Neural cell (in vitro differentiated cells): ENCODE measurements around the gene IL5RA. TPM values are rescaled to one million over a fixed set of nuclear protein-coding genes. Genes with fewer than 3 reads are reported as not detected.

Experiments used
- H2AFZ ChIP-seq: fragments of 200-600, 300-800 bp; sonication (generic), shearing (Covaris generic); 2 replicates; pipeline ENCODE4 v1.6.0; 2014; ENCODE audit warnings: low read depth, mild to moderate bottlenecking, antibody characterized with exemption, low read length, moderate library complexity
- H3F3A ChIP-seq: fragments of 200-600 bp; shearing (Covaris generic); 2 replicates; pipeline ENCODE4 v1.6.1; 2016; ENCODE audit warnings: mild to moderate bottlenecking, moderate library complexity, mixed read lengths, antibody characterized with exemption, low read length; ENCODE audit not compliant: insufficient read depth, poor library complexity, severe bottlenecking
- H3K27ac ChIP-seq: fragments of 200-600, 300-800 bp; sonication (generic), shearing (Covaris generic); 2 replicates; pipeline ENCODE4 v1.5.1; 2014; ENCODE audit warnings: mild to moderate bottlenecking, low read length, moderate library complexity
- H3K27me3 ChIP-seq: fragments of 300-800, 200-600 bp; sonication (generic), shearing (Covaris generic); 2 replicates; pipeline ENCODE4 v1.6.0; 2014; ENCODE audit warnings: mild to moderate bottlenecking, low read depth, low read length, moderate library complexity; ENCODE audit not compliant: insufficient read depth
- H3K36me3 ChIP-seq: fragments of 300-800, 200-600 bp; sonication (generic), shearing (Covaris generic); 2 replicates; pipeline ENCODE4 v1.5.1; 2014; ENCODE audit warnings: mild to moderate bottlenecking, antibody characterized with exemption, low read length, moderate library complexity; ENCODE audit not compliant: insufficient read depth
- H3K4me2 ChIP-seq: fragments of 300-800, 200-600 bp; sonication (generic), shearing (Covaris generic); 2 replicates; pipeline ENCODE4 v1.6.0; 2014; ENCODE audit warnings: mild to moderate bottlenecking, low read length
- H3K4me3 ChIP-seq: fragments of 300-800, 200-600 bp; sonication (generic), shearing (Covaris generic); 2 replicates; pipeline ENCODE4 v1.5.1; 2014; ENCODE audit warnings: mild to moderate bottlenecking, low read length, moderate library complexity
- H3K79me2 ChIP-seq: fragments of 200-600 bp; shearing (Covaris generic); replicated peaks from 2 replicates; pipeline ENCODE4 v1.6.0; 2014; ENCODE audit warnings: mild to moderate bottlenecking, low read length, moderate library complexity; ENCODE audit not compliant: insufficient read depth
- H3K9ac ChIP-seq: fragments of 300-800, 200-600 bp; sonication (generic), shearing (Covaris generic); 2 replicates; pipeline ENCODE4 v1.6.1; 2016; ENCODE audit warnings: mild to moderate bottlenecking, low read length, mixed read lengths
- H3K9me2 ChIP-seq: fragments of 200-600 bp; shearing (Covaris generic); 2 replicates; pipeline ENCODE4 v1.6.1; 2016; ENCODE audit warnings: mild to moderate bottlenecking, low read length, mixed read lengths; ENCODE audit not compliant: insufficient read depth
- H3K9me3 ChIP-seq: fragments of 200-600, 300-800 bp; sonication (generic), shearing (Covaris generic); 2 replicates; pipeline ENCODE4 v1.6.1; 2016; ENCODE audit warnings: mild to moderate bottlenecking, mixed run types, low read length, moderate library complexity, mixed read lengths
- H4K20me1 ChIP-seq: fragments of 200-600 bp; shearing (Covaris generic); 2 replicates; pipeline ENCODE4 v1.6.1; 2016; ENCODE audit warnings: mild to moderate bottlenecking, mixed run types; ENCODE audit not compliant: insufficient read depth
- CTCF ChIP-seq: fragments of 450-650 bp; IDR thresholded peaks from 2 replicates; pipeline ENCODE4 v1.5.1; 2014; ENCODE audit warnings: antibody characterized with exemption, mild to moderate bottlenecking, moderate library complexity; ENCODE audit not compliant: poor library complexity, severe bottlenecking
- EP300 ChIP-seq: fragments of 450-650 bp; conservative IDR thresholded peaks from 2 replicates; pipeline ENCODE4 v1.6.1; 2014; ENCODE audit warnings: antibody characterized with exemption, mild to moderate bottlenecking, moderate library complexity; ENCODE audit not compliant: poor library complexity, severe bottlenecking
- EZH2 ChIP-seq: fragments of 200-600, 300-800 bp; shearing (Covaris generic), sonication (generic); IDR thresholded peaks from 2 replicates; pipeline ENCODE4 v1.6.1; 2014; ENCODE audit warnings: antibody characterized with exemption, low read length, borderline replicate concordance, mild to moderate bottlenecking; ENCODE audit not compliant: insufficient read depth, poor library complexity, severe bottlenecking
- MXI1 ChIP-seq: fragments of 450-650 bp; conservative IDR thresholded peaks from 2 replicates; pipeline ENCODE4 v1.6.1; 2014; ENCODE audit warnings: antibody characterized with exemption, mild to moderate bottlenecking; ENCODE audit not compliant: poor library complexity, severe bottlenecking
- POLR2AphosphoS5 ChIP-seq: IDR thresholded peaks from 2 replicates; pipeline ENCODE4 v1.6.1; 2012
- RAD21 ChIP-seq: fragments of 450-650 bp; conservative IDR thresholded peaks from 2 replicates; pipeline ENCODE4 v1.6.1; 2014; ENCODE audit warnings: antibody characterized with exemption, mild to moderate bottlenecking, moderate library complexity
- SMC3 ChIP-seq: fragments of 450-650 bp; conservative IDR thresholded peaks from 2 replicates; pipeline ENCODE4 v1.6.1; 2014; ENCODE audit warnings: antibody characterized with exemption, mild to moderate bottlenecking, moderate library complexity; ENCODE audit not compliant: poor library complexity
- TAF1 ChIP-seq: IDR thresholded peaks from 2 replicates; pipeline ENCODE4 v1.6.1; 2012; ENCODE audit warnings: low read depth
- polyA minus RNA-seq: library from RNA; depleted of rRNA, polyadenylated mRNA; stranded (reverse); fragments of >200 nt; gene quantifications from 2 replicates; pipeline ENCODE4 v1.2.3, GENCODE V29; 2014
- polyA plus RNA-seq: library from polyadenylated mRNA; depleted of rRNA; stranded (reverse); fragments of >200 nt; gene quantifications from 2 replicates; pipeline ENCODE4 v1.2.3, GENCODE V29; 2014
- TF ChIP-seq, protein P1 (sequence below): IDR thresholded peaks from 2 replicates; pipeline ENCODE4 v1.6.1; 2012; ENCODE audit warnings: borderline replicate concordance

IL5RA gene
- polyA plus RNA-seq (0.10 TPM in 1 of 2 replicates, not detected in the other), polyA minus RNA-seq (0.23 and 0.24 TPM in 2 replicates)

GRCh38 chr3:3110299-3110630 is at the start of gene IL5RA:
TSS of gene IL5RA (minus strand) at chr3:3110374. CDS start at chr3:3104984, 5,390 bp downstream.
- peak within 1 kb of the TSS; percentile 7 for H3K9ac ChIP-seq
- no peak within 1 kb of the TSS for H2AFZ ChIP-seq
- H3K4me2 ChIP-seq, result no peak within 1 kb of the TSS
- no peaks in the 10 kb centered on the region for H4K20me1 ChIP-seq
- H3K27ac ChIP-seq, result peak within 1 kb of the TSS; percentile 46
- H3K36me3 ChIP-seq, result no peaks in the 10 kb centered on the region
- no peaks in the 10 kb centered on the region for H3K9me3 ChIP-seq
- H3K9me2 ChIP-seq, result no peaks in the 10 kb centered on the region
- TF ChIP-seq MXI1 (no peak), EZH2 (no peak), EP300 (peak; percentile 66), RAD21 (no peak), TAF1 (no peak), POLR2AphosphoS5 (peak; percentile 14), CTCF (no peak), SMC3 (no peak)
- TF ChIP-seq, protein P1, sequence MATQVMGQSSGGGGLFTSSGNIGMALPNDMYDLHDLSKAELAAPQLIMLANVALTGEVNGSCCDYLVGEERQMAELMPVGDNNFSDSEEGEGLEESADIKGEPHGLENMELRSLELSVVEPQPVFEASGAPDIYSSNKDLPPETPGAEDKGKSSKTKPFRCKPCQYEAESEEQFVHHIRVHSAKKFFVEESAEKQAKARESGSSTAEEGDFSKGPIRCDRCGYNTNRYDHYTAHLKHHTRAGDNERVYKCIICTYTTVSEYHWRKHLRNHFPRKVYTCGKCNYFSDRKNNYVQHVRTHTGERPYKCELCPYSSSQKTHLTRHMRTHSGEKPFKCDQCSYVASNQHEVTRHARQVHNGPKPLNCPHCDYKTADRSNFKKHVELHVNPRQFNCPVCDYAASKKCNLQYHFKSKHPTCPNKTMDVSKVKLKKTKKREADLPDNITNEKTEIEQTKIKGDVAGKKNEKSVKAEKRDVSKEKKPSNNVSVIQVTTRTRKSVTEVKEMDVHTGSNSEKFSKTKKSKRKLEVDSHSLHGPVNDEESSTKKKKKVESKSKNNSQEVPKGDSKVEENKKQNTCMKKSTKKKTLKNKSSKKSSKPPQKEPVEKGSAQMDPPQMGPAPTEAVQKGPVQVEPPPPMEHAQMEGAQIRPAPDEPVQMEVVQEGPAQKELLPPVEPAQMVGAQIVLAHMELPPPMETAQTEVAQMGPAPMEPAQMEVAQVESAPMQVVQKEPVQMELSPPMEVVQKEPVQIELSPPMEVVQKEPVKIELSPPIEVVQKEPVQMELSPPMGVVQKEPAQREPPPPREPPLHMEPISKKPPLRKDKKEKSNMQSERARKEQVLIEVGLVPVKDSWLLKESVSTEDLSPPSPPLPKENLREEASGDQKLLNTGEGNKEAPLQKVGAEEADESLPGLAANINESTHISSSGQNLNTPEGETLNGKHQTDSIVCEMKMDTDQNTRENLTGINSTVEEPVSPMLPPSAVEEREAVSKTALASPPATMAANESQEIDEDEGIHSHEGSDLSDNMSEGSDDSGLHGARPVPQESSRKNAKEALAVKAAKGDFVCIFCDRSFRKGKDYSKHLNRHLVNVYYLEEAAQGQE, result no peak
- no peaks in the 10 kb centered on the region for H3K27me3 ChIP-seq
- no peaks in the 10 kb centered on the region for H3K79me2 ChIP-seq
- H3F3A ChIP-seq, result no peaks in the 10 kb centered on the region
- H3K4me3 ChIP-seq, result no peak within 1 kb of the TSS

- H3K9me2 ChIP-seq, result no peaks in the 10 kb centered on the region
- TF ChIP-seq MXI1 (no peak), POLR2AphosphoS5 (no peak), EZH2 (no peak), RAD21 (no peak), TAF1 (no peak), SMC3 (no peak)
- TF ChIP-seq, protein P1, result no peak
- H3K9me3 ChIP-seq, result no peaks in the 10 kb centered on the region
- no peak overlapping the region for H3K27ac ChIP-seq
- H4K20me1 ChIP-seq, result no peaks in the 10 kb centered on the region
- no peaks in the 10 kb centered on the region for H3K27me3 ChIP-seq
- H2AFZ ChIP-seq, result no peak overlapping the region
- no peak overlapping the region for H3K9ac ChIP-seq
- H3K4me2 ChIP-seq, result no peak overlapping the region
- H3F3A ChIP-seq, result no peaks in the 10 kb centered on the region
- H3K36me3 ChIP-seq, result peaks cover 5% of the 10 kb centered on the region
- no peak overlapping the region for H3K4me3 ChIP-seq
- no peaks in the 10 kb centered on the region for H3K79me2 ChIP-seq
Observed at GRCh38 chr3:3157484-3157883, 47.3 kb upstream of the IL5RA start.
